HCT116 (cell line): ENCODE results near the gene ESF1. TPM values are rescaled to one million over a fixed set of nuclear protein-coding genes. Genes with fewer than 3 reads are reported as not detected.

Experiments
- ATAC-seq: fragments of 200-7000 bp; cut with Tn5 transposase; 2 replicates; pipeline ENCODE4 v1.9.1; 2020; ENCODE audit warnings: mild to moderate bottlenecking, moderate library complexity
- BruUV-seq: library from RNA; stranded (reverse); fragments of 400-500 nt; replicated peaks from 2 replicates; lab custom pipeline; 2021; lab: Mats Ljungman, UMichigan
- CTCF ChIA-PET: fragments of 300-600 bp; sonication (Branson Sonifier 250); formaldehyde crosslinking; loops from one replicate; lab custom pipeline; 2021; ENCODE audit warnings: antibody characterized with exemption; lab: Charles Lee
- POLR2A ChIA-PET: fragments of 300-600, 350-600 bp; sonication (Branson Sonifier 250); formaldehyde crosslinking; loops from one replicate; lab custom pipeline; 2021; ENCODE audit warnings: antibody characterized with exemption; lab: Charles Lee
- RAD21 ChIA-PET, 2 experiments: fragments of 300-600 bp; sonication (Branson Sonifier 250); formaldehyde crosslinking; loops; one replicate each; lab custom pipeline; 2023; ENCODE audit warnings: low total read pairs in 2 of 2; ENCODE audit not compliant: uncharacterized antibody in 2 of 2, unreplicated experiment in 2 of 2, low non-redundant PET in 1 of 2; lab: Charles Lee
- DNase-seq: peaks from one replicate; pipeline ENCODE4 v3.0.0-alpha.2; 2010; ENCODE audit warnings: low read depth, low spot score
- H2AFZ ChIP-seq: fragments of 200-600 bp; shearing (Covaris generic), sonication (generic); 2 replicates; pipeline ENCODE4 v1.6.1; 2017; ENCODE audit warnings: low read depth, mixed run types, mixed read lengths, antibody characterized with exemption, low read length; ENCODE audit not compliant: poor library complexity, severe bottlenecking
- H3K27ac ChIP-seq: 2 replicates; pipeline ENCODE4 v1.5.1; 2012; ENCODE audit warnings: low read depth, low read length
- H3K27me3 ChIP-seq: fragments of 200-600 bp; sonication (generic); 2 replicates; pipeline ENCODE4 v1.6.1; 2016; ENCODE audit warnings: mixed run types, low read length, mixed read lengths; ENCODE audit not compliant: insufficient read depth
- H3K36me3 ChIP-seq, 2 experiments: fragments of 200-500 bp in 1 of 2; fragments of 200-600 bp in 1 of 2; sonication (Bioruptor generic) in 1 of 2; sonication (generic) in 1 of 2; 2 replicates each; pipeline versions ENCODE4 v1.5.1 to v1.6.1; 2014 to 2016; ENCODE audit warnings: low read length in 2 of 2, inconsistent platforms in 1 of 2, mixed read lengths in 1 of 2, mixed run types in 1 of 2; ENCODE audit not compliant: insufficient read depth in 2 of 2, control insufficient read depth in 1 of 2
- H3K4me1 ChIP-seq, 2 experiments: fragments of 200-600 bp in 1 of 2; sonication (generic) in 1 of 2; 2 replicates each; pipeline versions ENCODE4 v1.5.1 to v1.6.1; 2012 to 2017; ENCODE audit warnings: low read length in 2 of 2, inconsistent platforms in 1 of 2, mild to moderate bottlenecking in 1 of 2, mixed read lengths in 1 of 2, mixed run types in 1 of 2, moderate library complexity in 1 of 2; ENCODE audit not compliant: insufficient read depth in 2 of 2, control insufficient read depth in 1 of 2
- H3K4me2 ChIP-seq: fragments of 200-600 bp; sonication (generic); 2 replicates; pipeline ENCODE4 v1.6.1; 2017; ENCODE audit warnings: mixed run types, low read length, mixed read lengths
- H3K4me3 ChIP-seq, 2 experiments: fragments of 200-600 bp in 1 of 2; sonication (generic) in 1 of 2; replicated peaks in 1 of 2; 2 replicates each; pipeline ENCODE4 v1.5.1; 2011 to 2016; ENCODE audit warnings: low read length in 2 of 2, control low read depth in 1 of 2, low read depth in 1 of 2, mild to moderate bottlenecking in 1 of 2, mixed read lengths in 1 of 2, mixed run types in 1 of 2
- H3K79me2 ChIP-seq: fragments of 200-600 bp; sonication (generic); 2 replicates; pipeline ENCODE4 v1.6.1; 2017; ENCODE audit warnings: mild to moderate bottlenecking, mixed run types, low read length, moderate library complexity, mixed read lengths; ENCODE audit not compliant: insufficient read depth
- H3K9ac ChIP-seq: fragments of 200-600 bp; sonication (generic); 2 replicates; pipeline ENCODE4 v1.6.1; 2016; ENCODE audit warnings: low read length, mixed read lengths
- H3K9me2 ChIP-seq: fragments of 200-600 bp; sonication (generic), shearing (Covaris generic); 2 replicates; pipeline ENCODE4 v1.6.1; 2017; ENCODE audit warnings: mixed run types, mild to moderate bottlenecking, moderate library complexity; ENCODE audit not compliant: insufficient read depth
- H3K9me3 ChIP-seq, 2 experiments: fragments of 200-500 bp in 1 of 2; fragments of 200-600 bp in 1 of 2; sonication (Bioruptor generic) in 1 of 2; sonication (generic) in 1 of 2; 2 replicates each; pipeline ENCODE4 v1.6.1; 2014 to 2017; ENCODE audit warnings: low read length in 2 of 2, mixed read lengths in 2 of 2, inconsistent platforms in 1 of 2, low read depth in 1 of 2, mild to moderate bottlenecking in 1 of 2, mixed run types in 1 of 2, moderate library complexity in 1 of 2; ENCODE audit not compliant: control insufficient read depth in 1 of 2, insufficient read depth in 1 of 2
- H4K20me1 ChIP-seq: fragments of 200-600 bp; sonication (generic), shearing (Covaris generic); 2 replicates; pipeline ENCODE4 v1.6.1; 2017; ENCODE audit warnings: mixed run types, mild to moderate bottlenecking, moderate library complexity; ENCODE audit not compliant: insufficient read depth
- CBX3 ChIP-seq: IDR thresholded peaks from 2 replicates; pipeline ENCODE4 v1.6.1; 2012; ENCODE audit warnings: low read depth
- CEBPB ChIP-seq: IDR thresholded peaks from 2 replicates; pipeline ENCODE4 v1.6.1; 2012; ENCODE audit warnings: low read depth
- CTCF ChIP-seq, 3 experiments: fragments of 200-600 bp in 1 of 3; sonication (generic) in 1 of 3; IDR thresholded peaks in 2 of 3; conservative IDR thresholded peaks in 1 of 3; 2 replicates each; pipeline ENCODE4 v1.5.1; 2012 to 2017; ENCODE audit warnings: low read depth in 2 of 3, low read length in 2 of 3, antibody characterized with exemption in 1 of 3, borderline replicate concordance in 1 of 3, control low read depth in 1 of 3, mild to moderate bottlenecking in 1 of 3, mixed read lengths in 1 of 3, mixed run types in 1 of 3, moderate library complexity in 1 of 3; ENCODE audit not compliant: insufficient read depth in 1 of 3
- EGR1 ChIP-seq: IDR thresholded peaks from 2 replicates; pipeline ENCODE4 v1.6.1; 2012; ENCODE audit warnings: low read depth
- ELF1 ChIP-seq: IDR thresholded peaks from 2 replicates; pipeline ENCODE4 v1.6.1; 2012; ENCODE audit warnings: low read depth, borderline replicate concordance
- EZH2 ChIP-seq: fragments of 200-600 bp; sonication (generic); IDR thresholded peaks from 2 replicates; pipeline ENCODE4 v1.6.1; 2017; ENCODE audit warnings: antibody characterized with exemption, mixed run types
- EZH2phosphoT487 ChIP-seq: fragments of 200-600 bp; IDR thresholded peaks from 2 replicates; pipeline ENCODE4 v1.6.1; 2018; ENCODE audit warnings: antibody characterized with exemption, borderline replicate concordance
- FOSL1 ChIP-seq: IDR thresholded peaks from 2 replicates; pipeline ENCODE4 v1.6.1; 2012; ENCODE audit warnings: low read depth
- JUND ChIP-seq: IDR thresholded peaks from 2 replicates; pipeline ENCODE4 v1.6.1; 2012
- MAX ChIP-seq: IDR thresholded peaks from 2 replicates; pipeline ENCODE4 v1.6.1; 2012
- POLR2A ChIP-seq: IDR thresholded peaks from 2 replicates; pipeline ENCODE4 v1.7.0; 2011; ENCODE audit warnings: borderline replicate concordance; ENCODE audit not compliant: insufficient read depth, insufficient read length; ENCODE audit errors: extremely low read depth
- POLR2AphosphoS5 ChIP-seq: IDR thresholded peaks from 2 replicates; pipeline ENCODE4 v1.6.1; 2011; ENCODE audit warnings: mild to moderate bottlenecking, low read depth, low read length, moderate library complexity
- RAD21 ChIP-seq: IDR thresholded peaks from 2 replicates; pipeline ENCODE4 v1.6.1; 2012; ENCODE audit warnings: low read depth, mild to moderate bottlenecking
- REST ChIP-seq: IDR thresholded peaks from 2 replicates; pipeline ENCODE4 v1.6.1; 2012; ENCODE audit warnings: low read depth
- SIN3A ChIP-seq: IDR thresholded peaks from 2 replicates; pipeline ENCODE4 v1.6.1; 2012; ENCODE audit warnings: low read depth
- SP1 ChIP-seq: IDR thresholded peaks from 2 replicates; pipeline ENCODE4 v1.6.1; 2012; ENCODE audit warnings: low read depth
- TCF7L2 ChIP-seq: IDR thresholded peaks from 2 replicates; pipeline ENCODE4 v1.7.0; 2011; ENCODE audit warnings: borderline replicate concordance, inconsistent platforms; ENCODE audit not compliant: insufficient read depth, insufficient read length; ENCODE audit errors: extremely low read depth
- YY1 ChIP-seq: IDR thresholded peaks from 2 replicates; pipeline ENCODE4 v1.6.1; 2011; ENCODE audit warnings: low read length, low read depth, moderate library complexity, mild to moderate bottlenecking; ENCODE audit not compliant: insufficient replicate concordance; ENCODE audit errors: extremely low read depth
- ZBTB33 ChIP-seq: IDR thresholded peaks from 2 replicates; pipeline ENCODE4 v1.6.1; 2011; ENCODE audit warnings: mild to moderate bottlenecking, low read length, moderate library complexity; ENCODE audit not compliant: insufficient replicate concordance; ENCODE audit errors: extremely low read depth
- ZNF274 ChIP-seq: fragments of 200-500 bp; sonication (Bioruptor generic); IDR thresholded peaks from 2 replicates; pipeline ENCODE4 v1.6.1; 2014; ENCODE audit warnings: mild to moderate bottlenecking, low read depth, low read length, inconsistent platforms
- intact Hi-C: fragments of 100-400 bp; cut with micrococcal nuclease; formaldehyde crosslinking; loops from 2 replicates; pipeline ENCODE4 v1.10.0; 2022
- total RNA-seq: library from RNA; stranded (reverse); gene quantifications from one replicate; pipeline ENCODE4 v1.2.1, GENCODE V29; 2021; ENCODE audit not compliant: unreplicated experiment

ESF1 gene
- total RNA-seq, 1 experiment from 2014 or later, result 25.4 TPM

- TF ChIP-seq ZBTB33, result no peak
- no peak for TF ChIP-seq REST
- TF ChIP-seq MAX, result no peak
Observed at GRCh38 chr20:13715171-13715570, 69.5 kb downstream of the ESF1 start (continued).

- RAD21 ChIA-PET, result no interaction called here
- ATAC-seq, result no peak
- H3K4me2 ChIP-seq, result no peak overlapping the region
- H3K9me3 ChIP-seq, result no peaks in the 10 kb centered on the region
- BruUV-seq, result no TSS peak
- H3K4me3 ChIP-seq, result no peak overlapping the region
- H3K4me1 ChIP-seq, result no peaks in the 10 kb centered on the region
- intact Hi-C loops, result no loop called here
- CTCF ChIA-PET, result no interaction called here
- H3K36me3 ChIP-seq, result peaks cover 0 to 9% of the 10 kb centered on the region in 2 experiments; a peak in 2 of 4 replicates
- H3K9ac ChIP-seq, result no peak overlapping the region
- H3K27ac ChIP-seq, result no peak overlapping the region
- H4K20me1 ChIP-seq, result no peaks in the 10 kb centered on the region
- DNase-seq, result no peak
- POLR2A ChIA-PET, result no interaction called here
- H3K79me2 ChIP-seq, result no peaks in the 10 kb centered on the region
- no peaks in the 10 kb centered on the region for H3K9me2 ChIP-seq
- H3K27me3 ChIP-seq, result no peaks in the 10 kb centered on the region
- H2AFZ ChIP-seq, result no peak overlapping the region
- TF ChIP-seq CTCF (IDR thresholded peaks at IDR 0.05 in 2 of 3, conservative IDR thresholded peaks at IDR 0.05 in 1 of 3; ENCODE audit: borderline replicate concordance in 1 of 3, insufficient read depth in 1 of 3, low read depth in 2 of 3, low read length in 2 of 3) (no peak), TCF7L2 (no peak), POLR2A (no peak), EGR1 (no peak), RAD21 (no peak), CEBPB (no peak), EZH2phosphoT487 (no peak), EZH2 (no peak), CBX3 (no peak), ZNF274 (no peak), JUND (no peak), FOSL1 (no peak), ELF1 (no peak), SP1 (no peak), POLR2AphosphoS5 (no peak), YY1 (no peak), SIN3A (no peak)
Observed at GRCh38 chr20:13708234-13708633, 76.5 kb downstream of the ESF1 start.
